ENCODE results near the gene SUPT4H1. TPM values are rescaled to one million over a fixed set of nuclear protein-coding genes. Genes with fewer than 3 reads are reported as not detected.

SUPT4H1 gene
- polyA plus RNA-seq, 1 donor = 121 TPM

DNA sequence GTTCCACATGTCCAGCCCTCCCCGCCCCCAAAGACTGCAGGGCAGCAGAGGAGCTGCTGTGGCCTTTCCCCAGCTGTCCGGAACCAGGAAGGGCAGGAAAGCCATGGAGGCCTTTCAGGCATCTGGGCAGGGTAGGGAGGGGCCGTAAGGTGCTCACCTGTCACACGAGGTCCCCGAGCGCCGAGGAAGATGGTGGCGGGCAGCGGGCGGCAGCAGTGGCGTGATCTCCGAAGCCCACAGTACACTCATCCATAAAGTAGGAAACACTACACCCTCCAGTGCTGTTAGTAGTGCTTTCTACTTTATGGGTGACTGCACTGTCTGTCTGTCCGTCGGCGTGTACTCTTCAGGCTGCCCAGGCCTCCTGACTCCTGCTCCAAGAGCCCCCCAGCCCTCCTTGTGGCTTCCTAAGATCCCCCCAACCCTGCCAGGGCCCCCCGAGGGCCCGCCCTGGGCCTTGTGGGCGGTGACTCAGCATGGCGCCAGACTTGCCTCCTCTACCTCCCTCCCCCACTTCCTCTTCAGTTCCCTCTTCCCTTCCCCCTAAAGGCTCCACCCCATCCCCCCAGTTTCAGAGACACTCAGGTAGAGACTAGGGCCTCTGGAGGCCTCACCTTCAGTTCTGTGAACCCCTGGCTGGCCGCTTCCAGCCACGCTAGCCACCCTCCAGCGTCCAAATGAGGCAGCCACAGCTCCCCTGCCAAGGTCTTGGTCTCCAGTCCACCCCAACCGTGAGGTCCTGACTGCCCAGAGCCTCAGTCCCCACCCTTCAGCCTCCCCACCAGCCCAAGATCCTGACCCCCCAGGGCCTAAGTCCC, 20.8 kb downstream of the SUPT4H1 start:
- no peak for DNase-seq

DNA sequence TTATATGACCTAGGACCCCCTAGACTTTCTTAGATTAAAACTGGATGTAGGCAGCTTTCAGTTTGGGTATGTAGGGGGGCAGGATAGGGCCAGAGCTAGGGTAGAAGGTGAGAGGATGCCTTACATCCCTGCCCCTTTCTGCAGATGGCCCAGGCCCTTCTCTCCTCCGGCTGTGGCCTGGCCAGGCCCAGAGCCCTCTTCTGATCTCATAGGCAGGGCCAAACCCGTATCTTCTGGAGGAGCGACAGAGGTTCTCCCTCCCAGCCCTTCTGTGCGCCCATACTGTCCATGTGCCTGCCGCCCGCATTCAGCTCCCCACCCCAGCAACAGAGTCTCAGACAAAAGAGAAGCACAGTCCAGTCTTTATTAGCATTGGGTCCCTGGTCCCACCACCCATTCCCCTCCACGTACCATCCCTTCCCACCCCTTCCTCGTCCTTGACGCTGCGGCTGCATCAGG, 21.4 kb downstream of the SUPT4H1 start:
- no peak for DNase-seq

DNA sequence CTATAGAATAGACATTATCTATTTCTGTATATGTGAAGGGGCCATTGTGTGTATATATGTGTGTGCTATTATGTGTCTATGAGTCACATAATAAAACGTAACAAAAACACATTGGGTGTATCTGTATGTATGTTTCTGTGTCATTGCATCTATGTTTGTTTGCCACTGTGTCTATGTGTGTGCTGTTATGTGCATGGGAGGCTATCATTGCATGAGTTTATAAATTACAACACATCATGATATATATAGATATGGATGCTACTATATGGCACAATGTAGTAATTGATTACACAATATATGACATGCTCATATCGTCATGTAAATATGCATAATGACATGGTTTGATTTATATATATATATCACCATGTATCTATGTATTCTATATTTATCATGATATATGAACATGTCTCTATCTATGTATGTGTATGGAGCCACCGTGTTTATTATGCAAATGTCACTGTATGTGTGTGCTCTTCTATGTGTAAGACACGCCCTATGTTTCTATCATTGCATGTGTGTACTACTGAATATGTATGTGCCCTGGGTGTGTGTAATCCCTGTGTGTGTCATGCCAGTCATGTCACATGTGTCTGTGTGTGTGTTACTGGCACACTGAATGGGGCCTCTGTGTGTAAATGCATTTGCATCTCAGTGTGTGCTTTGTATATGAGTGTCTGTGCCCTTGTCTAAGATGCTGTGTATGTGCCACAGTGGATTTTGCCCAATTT, 22.0 kb downstream of the SUPT4H1 start:
- DNase-seq = no peak

DNA sequence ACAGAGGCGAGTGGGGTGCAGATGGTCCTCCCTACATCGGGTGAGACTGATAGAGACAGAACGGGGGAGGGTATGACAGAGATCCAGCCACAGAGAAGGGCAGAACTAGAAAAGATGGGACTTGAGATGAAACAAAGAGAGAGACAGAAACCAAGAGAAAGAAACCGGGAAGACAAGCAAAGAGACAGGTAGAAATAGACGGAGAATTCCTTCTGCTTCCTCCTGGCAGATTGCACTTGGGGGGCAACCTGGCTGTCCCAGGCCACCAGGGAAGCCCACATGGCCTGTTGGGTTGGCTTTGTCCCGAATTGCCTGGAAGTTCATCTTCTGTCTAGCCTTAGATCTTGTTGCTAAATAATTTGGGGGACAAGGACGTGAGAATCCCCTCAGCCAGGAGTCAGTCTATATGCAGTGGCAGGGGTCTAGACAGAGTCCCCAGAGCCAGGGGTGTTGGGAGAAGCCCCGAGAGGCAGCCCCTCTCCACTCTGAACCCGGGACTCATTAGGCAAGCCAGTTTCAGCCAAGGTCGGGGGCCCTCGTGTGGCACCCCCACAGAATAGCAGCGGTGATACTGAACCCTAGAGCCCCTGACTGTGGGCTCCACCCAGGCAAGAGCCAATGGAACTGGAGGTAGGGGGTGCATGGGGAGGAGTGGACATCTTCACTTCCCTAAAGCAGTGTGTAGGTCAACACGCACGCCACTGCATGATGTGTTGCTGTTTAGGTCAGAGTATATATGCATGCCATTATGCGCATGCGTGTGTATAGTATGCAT, 22.8 kb downstream of the SUPT4H1 start:
- DNase-seq = no peak

DNA sequence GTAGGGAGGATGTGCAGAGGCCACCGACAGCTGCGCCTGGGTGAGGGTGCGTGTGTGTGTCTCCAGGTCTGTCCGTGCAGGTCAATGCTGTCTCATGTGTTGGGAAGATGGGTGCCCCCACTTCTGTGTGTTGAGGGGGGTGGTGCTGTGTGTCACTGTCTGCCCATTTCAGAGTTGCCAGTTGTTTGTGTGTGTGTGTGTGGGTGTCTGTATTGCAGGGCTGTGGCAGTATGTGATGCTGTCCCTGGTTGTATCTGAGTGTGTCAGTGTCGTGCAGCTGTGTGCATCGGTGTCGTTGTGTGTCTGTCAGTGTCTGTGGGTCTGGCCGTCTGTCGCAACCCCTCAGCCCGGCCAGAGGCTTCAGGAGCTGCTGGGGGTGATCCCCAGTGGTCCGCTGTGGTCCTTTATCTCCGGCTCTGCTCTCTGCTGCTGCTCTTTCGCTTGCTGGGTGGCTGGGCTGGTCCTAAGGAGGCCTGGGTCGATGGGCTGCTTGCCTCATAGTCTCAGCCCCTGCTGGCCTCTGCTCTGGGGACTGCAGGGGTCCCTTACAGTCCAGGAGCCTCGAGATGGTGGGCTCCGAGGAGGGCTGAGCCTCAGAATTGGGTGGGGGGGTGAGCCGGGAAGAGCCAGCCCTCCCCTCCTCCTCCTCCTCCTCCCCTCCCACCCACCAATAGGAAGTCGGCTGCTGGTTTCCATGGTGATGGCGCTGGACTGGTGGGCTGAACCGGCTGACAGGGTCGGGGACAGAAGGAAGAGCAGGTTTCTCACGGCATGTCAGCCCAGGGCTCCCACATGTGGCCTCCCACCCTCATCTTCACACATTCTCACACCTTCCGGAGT, 23.6 kb downstream of the SUPT4H1 start, which contains the start of gene TSPOAP1:
TSS of gene TSPOAP1 (minus strand) at position 601 of the 840 bp plus-strand sequence. CDS start 875 bp downstream, outside the sequence.
- peak; percentile 51 for DNase-seq

DNA sequence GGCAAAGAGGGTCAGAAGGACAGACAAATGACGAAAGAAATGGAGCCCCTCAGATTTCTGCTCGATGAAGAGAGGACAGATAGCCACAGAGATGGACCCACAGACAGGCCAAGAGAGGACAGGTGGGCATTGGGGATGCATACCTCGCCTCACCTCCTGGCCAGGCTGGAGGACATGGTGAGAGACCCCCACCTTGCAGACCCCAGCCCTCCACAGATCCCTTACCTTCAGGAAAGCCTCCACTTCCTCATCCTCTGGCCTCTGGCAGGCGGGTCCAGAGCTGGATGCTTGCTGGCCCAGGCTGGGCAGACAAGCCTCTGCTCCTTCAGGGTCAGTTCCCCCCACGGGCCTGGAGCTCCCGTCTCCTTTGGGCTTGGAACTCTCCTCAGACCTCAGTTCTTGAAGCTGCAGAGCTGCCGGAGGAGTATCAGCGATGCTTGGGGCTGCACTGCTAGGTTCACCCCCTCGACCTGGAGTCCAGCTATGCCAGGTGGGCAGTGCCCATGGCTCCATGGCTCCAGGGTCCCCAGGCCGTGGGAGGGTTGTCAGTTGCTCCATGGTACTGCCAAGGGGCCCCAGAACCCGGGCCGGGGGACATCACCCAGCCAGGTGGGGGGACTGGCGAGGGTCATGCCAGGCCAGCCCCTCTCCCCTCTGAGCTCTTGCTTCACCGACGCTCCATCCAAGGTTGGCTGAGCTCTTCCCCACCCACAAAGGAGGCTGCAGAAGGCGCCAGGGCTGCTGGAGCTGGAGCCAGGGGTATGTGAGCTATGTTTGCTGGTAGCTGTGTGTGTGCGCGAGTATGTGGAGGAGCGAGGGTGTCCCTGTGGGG, 24.4 kb downstream of the SUPT4H1 start:
- no peak for DNase-seq

DNA sequence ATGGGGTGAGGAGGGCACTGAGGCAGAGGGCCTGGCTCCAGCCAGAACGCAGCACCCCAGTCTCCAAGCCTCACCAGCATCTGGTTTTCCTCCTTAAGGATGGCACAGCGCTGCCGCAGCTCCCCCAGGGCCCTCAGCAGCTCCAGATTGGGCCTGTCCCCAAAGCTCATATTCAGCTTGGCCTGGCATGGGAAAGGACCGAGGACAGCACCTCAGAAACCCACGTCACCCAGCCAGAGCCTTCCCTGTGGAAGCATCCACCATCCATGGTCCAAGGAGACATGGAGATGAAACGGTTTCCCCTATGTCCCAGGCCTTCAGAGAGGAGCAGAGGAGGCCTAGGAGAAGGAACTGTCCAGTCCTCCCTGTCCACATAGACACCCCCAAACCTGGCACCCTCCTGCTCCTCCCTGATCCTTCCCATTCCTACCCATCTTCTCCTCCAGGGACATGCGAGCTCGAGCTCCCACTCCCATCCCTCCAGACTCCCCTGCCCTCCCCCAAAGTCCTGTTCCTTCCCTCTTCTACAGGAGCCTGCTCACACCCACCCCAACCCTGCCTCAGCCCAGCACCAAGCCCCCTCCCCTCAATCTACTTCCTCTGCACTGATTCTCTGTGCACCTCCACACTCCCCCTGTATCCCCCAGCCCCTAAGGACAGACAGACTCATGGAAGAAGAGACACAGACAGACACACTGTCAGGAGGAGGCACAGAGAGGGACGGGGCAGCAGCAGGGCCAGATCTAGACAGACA, 25.2 kb downstream of the SUPT4H1 start:
- DNase-seq = no peak

DNA sequence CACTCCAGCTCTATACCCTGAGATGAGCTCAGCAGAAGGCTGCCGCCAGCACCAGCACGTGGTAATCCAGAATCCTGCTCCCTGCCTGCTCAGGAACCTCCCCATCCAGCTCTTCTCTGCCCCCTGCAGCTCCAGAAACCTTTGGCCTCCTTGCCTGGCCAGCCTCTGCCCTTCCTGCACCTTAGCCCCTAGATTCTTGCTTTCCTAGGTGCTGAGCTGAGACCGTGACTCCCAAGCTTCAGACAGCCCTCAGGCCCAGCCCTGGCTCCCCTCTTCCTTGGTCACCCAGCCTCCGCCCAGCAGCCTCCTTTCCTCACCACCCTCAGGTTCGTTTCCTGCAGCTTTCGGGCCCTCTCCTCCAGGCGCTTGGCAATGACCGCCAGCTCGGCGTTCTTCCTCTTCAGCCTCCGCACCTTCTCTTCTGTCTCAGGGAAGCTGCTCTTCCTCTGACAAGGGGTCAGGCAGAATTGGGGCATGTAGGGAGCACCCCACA, 26.0 kb downstream of the SUPT4H1 start:
- DNase-seq = no peak

DNA sequence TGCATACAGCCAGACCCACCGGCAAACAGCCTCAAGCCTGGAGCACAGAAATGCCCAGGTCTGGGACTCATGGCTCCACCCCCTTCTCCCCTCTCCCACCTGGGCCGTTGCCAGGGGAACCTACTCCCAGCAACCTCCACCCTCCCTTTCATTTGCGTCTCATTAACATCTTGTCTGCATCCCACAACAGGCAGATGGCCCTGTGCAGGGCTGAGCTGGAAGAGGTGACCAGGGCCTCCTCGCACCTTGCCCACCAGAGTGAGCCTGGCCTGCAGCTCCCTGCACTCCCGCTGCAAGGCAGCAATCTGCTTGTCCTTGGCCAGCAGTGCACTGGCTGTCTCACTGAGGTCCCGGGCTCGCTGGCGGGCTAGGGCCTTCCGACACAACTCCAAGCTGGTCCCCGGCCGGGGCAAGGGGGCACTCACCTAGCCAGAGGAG, 26.7 kb downstream of the SUPT4H1 start:
- DNase-seq = no peak

DNA sequence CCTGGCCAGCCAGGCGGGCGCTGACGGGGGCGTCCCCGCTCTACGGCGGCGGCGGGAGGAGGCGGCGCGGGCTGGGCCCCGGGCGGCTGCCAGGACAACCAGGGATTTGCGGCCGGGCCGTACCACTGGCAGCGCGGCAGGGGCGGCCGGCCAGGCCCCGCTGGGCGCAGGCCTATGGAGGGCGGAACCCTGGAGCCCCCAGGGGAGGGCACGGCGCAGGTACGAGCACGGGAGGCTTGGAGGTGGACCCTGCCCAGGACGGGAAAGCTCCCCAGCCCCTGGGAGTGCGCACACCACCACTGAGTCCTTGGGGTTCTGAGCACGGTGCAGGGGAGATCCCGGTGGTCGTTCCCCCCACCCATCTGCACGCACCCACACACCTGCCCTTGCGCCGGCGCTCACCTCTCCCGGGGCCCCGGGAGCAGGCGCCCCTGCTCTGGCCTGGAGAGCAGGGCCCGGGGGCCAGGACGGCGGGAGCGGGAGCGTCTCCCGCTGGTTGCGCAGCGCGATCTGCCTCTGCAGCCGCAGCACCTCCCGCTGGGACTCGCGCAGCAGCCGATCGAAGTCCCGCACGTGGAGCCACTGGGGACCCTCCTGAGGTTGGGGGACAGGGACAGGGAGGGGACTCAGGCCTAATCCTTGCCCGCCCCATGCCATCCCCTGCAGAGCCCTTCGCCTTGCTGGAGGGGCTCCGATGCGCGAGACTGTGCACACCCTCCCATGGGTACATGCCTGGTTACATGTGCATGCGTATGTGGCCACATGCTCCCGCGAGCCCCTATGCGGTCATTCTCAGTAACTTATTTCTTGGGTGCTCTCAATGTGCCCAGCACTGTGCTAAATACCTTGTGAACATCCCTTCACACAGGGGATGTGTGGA, 27.4 kb downstream of the SUPT4H1 start:
- peak; percentile 46 for DNase-seq

DNA sequence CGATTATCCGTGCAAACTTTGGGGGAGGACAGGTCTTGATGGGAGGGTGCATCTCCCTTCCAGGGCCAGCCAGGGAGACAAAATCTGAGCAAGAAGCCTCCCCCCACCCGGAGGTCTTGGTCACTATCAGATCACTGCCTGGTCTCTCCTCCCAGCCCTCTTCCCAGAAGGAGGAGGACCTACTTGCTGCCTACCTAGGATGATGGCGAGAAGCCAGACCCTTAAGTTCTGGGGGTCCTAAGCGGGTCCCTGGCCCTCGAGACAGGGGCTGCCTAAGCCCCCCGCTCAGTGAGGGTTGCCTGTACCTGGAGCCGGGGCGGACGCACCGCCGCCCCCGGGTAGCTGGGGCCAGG, 28.0 kb downstream of the SUPT4H1 start:
- no peak for DNase-seq

DNA sequence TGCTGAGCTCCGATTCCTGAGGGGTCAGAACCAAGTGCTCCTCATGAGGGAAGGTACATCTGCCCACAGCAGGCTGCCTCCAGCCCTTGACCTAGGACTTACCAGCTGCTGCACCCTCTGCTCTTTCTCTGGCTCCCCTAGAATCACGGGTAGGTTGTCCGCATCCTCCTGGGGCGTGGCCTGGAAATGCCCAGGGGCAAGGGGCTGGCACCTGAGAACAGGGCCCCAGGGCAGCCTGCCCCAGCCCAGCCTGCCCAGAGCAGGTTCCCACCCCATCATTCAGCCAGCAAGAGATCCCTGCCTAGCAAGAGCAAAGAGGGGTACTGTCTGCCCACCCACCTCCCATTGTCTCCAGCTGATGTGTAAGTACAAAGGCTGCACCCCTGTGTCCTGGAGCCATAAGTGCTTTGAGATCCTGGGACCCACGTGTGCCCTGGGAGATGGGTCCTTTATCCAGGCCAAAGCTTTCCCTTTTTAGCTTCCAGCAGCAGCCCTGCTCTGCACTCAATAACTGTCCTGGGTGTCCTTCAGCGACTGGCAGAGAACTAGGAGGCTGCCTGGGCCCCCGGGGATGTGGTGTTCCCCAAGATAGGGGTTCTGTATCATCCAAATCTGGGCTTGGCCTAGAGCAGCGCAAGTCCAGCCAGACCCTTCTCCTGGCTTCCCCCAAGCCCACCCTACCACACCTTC, 28.5 kb downstream of the SUPT4H1 start:
- DNase-seq = no peak

DNA sequence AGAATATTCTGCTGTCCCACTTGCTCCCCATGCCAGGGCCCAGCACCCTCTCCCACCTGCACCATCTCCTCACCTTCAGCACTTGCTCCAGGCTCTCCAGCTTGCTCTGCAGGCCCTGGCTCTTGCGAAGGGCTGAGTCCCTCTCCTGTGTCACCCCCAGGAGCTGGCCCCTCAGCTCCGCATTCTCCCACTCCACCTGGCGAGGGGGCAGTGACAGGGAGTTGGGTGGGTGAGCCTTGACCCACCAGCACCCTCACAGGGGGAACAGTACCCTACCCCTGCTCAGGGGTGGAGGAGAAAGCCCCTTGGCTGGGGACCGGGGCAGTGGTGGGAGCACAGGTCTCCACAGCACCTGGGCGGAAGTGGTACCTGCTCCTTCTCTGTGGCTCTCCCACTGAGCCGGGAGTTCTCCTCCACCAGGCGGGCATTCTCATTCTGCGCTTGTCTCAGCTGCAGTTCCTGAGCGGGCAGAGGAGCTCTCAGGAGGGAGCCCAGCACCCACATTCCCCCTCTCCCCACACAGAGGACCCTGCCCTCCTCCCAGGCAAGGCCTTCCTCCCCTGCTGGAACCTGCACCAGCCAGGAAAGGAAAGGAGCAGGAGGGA, 29.3 kb downstream of the SUPT4H1 start:
- DNase-seq = no peak

DNA sequence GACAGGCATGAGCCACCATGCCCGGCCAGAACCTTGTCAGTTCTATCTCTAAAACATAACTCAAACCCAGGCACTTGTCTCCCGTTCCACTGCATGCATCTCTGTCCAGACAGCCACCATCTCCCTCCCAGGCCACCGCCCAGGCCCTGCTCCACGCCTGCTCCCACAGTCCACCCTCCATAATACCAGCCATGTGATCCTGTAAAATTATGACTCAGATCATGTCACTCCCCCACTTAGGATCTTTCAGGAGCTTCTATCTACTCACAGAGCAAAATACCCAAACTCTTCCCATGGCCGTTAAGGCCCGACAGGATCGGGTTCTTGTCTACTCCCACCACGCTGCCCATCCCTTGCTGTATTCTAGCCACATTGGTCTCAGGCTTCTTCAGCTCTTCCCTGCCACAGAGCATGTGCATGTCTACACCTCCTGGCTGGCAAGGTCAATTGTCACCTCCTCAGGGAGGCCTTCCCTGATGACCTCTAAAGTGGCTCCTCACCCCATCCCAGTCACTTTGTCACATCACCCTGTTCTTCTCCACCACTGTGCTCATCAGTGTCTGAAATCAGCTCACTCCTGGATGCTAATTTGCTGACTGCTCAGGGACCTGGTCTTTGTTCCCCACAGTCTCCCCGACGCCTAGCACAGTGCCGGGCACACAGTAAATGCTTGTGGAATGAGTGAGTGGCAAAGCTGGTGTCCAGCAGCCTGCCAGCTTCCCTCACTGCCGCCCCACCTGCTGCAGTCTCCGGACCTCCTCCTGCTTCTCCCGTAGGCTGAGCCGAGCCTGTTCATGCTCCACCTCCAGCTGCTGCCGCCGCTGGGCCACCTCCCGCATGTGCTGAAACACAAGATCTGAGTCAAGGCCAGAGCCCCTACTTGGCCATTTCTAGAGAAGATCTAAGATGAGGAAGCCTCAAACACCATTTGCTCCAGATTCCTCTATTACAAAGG, 30.2 kb downstream of the SUPT4H1 start:
- no peak for DNase-seq

DNA sequence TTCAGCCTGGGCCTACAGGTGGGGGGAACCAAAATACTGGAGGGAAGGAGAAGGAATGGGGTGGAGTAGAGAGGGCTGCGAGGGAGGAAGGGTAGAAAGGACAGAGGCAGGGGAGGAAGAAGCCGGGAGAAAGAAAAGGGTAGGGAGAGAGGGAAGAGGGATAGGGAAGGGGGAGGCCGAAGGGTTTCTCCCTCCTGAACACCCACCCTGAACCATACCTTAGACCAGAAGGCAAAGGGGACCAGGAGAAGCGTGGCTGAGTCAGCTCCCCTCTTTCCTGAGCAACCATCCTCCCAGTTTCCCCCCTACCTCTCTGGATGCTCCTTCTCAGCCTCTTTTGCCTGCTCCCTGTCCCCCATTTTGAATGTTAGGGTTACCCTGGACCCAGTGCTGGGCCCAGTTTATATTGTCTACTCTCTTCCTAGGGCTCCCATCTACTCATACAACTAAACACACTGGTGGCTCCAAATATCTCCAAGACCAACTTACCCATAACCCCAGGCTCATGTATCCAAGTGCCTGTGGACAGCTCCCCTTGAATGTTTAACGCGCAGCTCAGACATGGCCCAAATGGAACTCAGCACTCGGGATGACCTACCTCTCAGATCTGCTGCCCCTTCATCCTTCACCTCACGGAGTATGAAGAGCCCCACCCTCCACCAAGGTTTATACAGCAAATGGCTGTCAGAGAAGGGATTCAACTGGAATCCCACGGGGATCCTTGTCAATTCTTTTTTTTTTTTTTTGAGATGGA, 31.3 kb downstream of the SUPT4H1 start:
- DNase-seq = no peak

DNA sequence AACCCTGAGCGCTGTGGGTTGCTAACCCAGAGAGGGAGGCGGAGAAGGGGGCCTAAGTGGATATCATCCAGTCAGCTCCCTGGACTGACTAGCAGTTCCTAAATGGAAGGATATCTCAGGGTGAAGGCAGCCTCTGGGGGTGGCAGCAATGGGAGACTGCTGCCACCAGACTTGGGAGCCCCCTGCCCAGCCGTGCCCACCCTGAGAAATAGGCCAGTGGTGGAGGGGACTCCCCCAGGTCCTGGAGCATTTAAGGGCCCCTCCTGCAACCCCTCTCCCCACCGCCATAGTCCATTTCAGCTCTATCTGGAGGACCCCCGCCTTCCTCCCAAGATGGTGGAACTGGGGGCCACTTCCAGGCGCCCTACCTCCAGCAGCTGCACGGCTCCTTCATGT, 31.8 kb downstream of the SUPT4H1 start:
- no peak for DNase-seq

Data from left kidney (tissue), 2 donors.